HepG2 (cell line): ENCODE data around the gene SLC2A11. TPM values are rescaled to one million over a fixed set of nuclear protein-coding genes. Genes with fewer than 3 reads are reported as not detected.

Experiments used
- ELF3 ChIP-seq: IDR thresholded peaks from 2 replicates; pipeline ENCODE4 v1.6.1; 2016; ENCODE audit warnings: missing genetic modification reagents, missing compliant biosample characterization
- EP300 ChIP-seq, 3 experiments: sonication (generic) in 1 of 3; formaldehyde crosslinking in 1 of 3; IDR thresholded peaks; 2 replicates each; pipeline versions ENCODE4 v1.5.1 to v1.6.1; 2011 to 2020; ENCODE audit warnings: low read depth in 2 of 3, low read length in 2 of 3, borderline replicate concordance in 1 of 3, improper control_type of control experiment in 1 of 3, mild to moderate bottlenecking in 1 of 3, missing genetic modification reagents in 1 of 3, moderate library complexity in 1 of 3
- FOXO1 ChIP-seq: sonication (generic); formaldehyde crosslinking; IDR thresholded peaks from 2 replicates; pipeline ENCODE4 v1.4.0; 2020; ENCODE audit warnings: missing genetic modification reagents
- GATAD1 ChIP-seq: IDR thresholded peaks from 2 replicates; pipeline ENCODE4 v1.6.1; 2016; ENCODE audit warnings: missing genetic modification reagents, missing compliant biosample characterization
- ISL2 ChIP-seq: sonication (generic); formaldehyde crosslinking; IDR thresholded peaks from 2 replicates; pipeline ENCODE4 v1.5.0; 2020; ENCODE audit warnings: missing genetic modification reagents
- MYC ChIP-seq: sonication (generic); formaldehyde crosslinking; IDR thresholded peaks from 2 replicates; pipeline ENCODE4 v1.9.0; 2021; ENCODE audit warnings: missing genetic modification reagents, borderline replicate concordance
- NR2F1 ChIP-seq, 2 experiments: fragments of 450-650 bp in 1 of 2; formaldehyde crosslinking in 1 of 2; IDR thresholded peaks; 2 replicates each; pipeline versions ENCODE4 v1.5.0 to v1.6.1; 2016 to 2020; ENCODE audit warnings: mild to moderate bottlenecking in 1 of 2, missing compliant biosample characterization in 1 of 2, missing genetic modification reagents in 1 of 2, moderate library complexity in 1 of 2
- POGZ ChIP-seq: sonication (generic); formaldehyde crosslinking; IDR thresholded peaks from 2 replicates; pipeline ENCODE4 v1.4.0; 2020; ENCODE audit warnings: mild to moderate bottlenecking, missing genetic modification reagents
- ZBTB38 ChIP-seq: sonication (generic); formaldehyde crosslinking; IDR thresholded peaks from 2 replicates; pipeline ENCODE4 v1.5.1; 2020; ENCODE audit warnings: mild to moderate bottlenecking, missing genetic modification reagents
- ZBTB42 ChIP-seq: sonication (generic); formaldehyde crosslinking; IDR thresholded peaks from 2 replicates; pipeline ENCODE4 v1.5.0; 2020; ENCODE audit warnings: mild to moderate bottlenecking, missing genetic modification reagents
- ZNF331 ChIP-seq: sonication (generic); formaldehyde crosslinking; IDR thresholded peaks from 2 replicates; pipeline ENCODE4 v1.4.0; 2020; ENCODE audit warnings: missing genetic modification reagents
- ZNF441 ChIP-seq: sonication (generic); formaldehyde crosslinking; IDR thresholded peaks from 2 replicates; pipeline ENCODE4 v1.7.0; 2021; ENCODE audit warnings: missing genetic modification reagents, borderline replicate concordance
- ZNF460 ChIP-seq: sonication (generic); formaldehyde crosslinking; IDR thresholded peaks from 2 replicates; pipeline ENCODE4 v1.5.1; 2020; ENCODE audit warnings: missing genetic modification reagents, mild to moderate bottlenecking, borderline replicate concordance
- polyA plus RNA-seq, 8 experiments: library from polyadenylated mRNA; depleted of rRNA in 3 of 8; stranded (reverse) in 7 of 8; unstranded in 1 of 8; fragments of >200 nt; fragmentation: Illumina TruSeq in 4 of 8; extraction: Trizol in 4 of 8; gene quantifications; 2 replicates each; pipeline versions ENCODE4 v1.2.1 to v1.2.3, GENCODE V29; 2011 to 2016; ENCODE audit warnings: low read depth in 4 of 8, missing spikeins in 1 of 8, mixed read lengths in 1 of 8; ENCODE audit not compliant: insufficient read depth in 1 of 8
- total RNA-seq, 5 experiments: library from RNA; depleted of rRNA; stranded (reverse); fragments of >200 nt; fragmentation: Illumina TruSeq; extraction: Trizol; gene quantifications; 2 replicates each; pipeline ENCODE4 v1.2.3, GENCODE V29; 2016; ENCODE audit warnings: low read depth in 1 of 5
- TF ChIP-seq, protein P1 (sequence below): sonication (generic); formaldehyde crosslinking; IDR thresholded peaks from 2 replicates; pipeline ENCODE4 v1.5.0; 2020; ENCODE audit warnings: mild to moderate bottlenecking, missing genetic modification reagents
- TF ChIP-seq, protein P2 (sequence below): sonication (generic); formaldehyde crosslinking; IDR thresholded peaks from 2 replicates; pipeline ENCODE4 v1.4.0; 2020; ENCODE audit warnings: missing genetic modification reagents
- TF ChIP-seq, protein P3 (sequence below): sonication (generic); formaldehyde crosslinking; IDR thresholded peaks from 2 replicates; pipeline ENCODE4 v1.4.0; 2020; ENCODE audit warnings: missing genetic modification reagents, mild to moderate bottlenecking, borderline replicate concordance
- TF ChIP-seq, protein P4 (sequence below), 2 experiments: fragments of 450-650 bp in 1 of 2; sonication (generic) in 1 of 2; formaldehyde crosslinking; IDR thresholded peaks; 2 replicates each; pipeline versions ENCODE4 v1.5.0 to v1.8.0; 2020 to 2022; ENCODE audit warnings: mild to moderate bottlenecking in 1 of 2, missing genetic modification reagents in 1 of 2

The SLC2A11 gene
- total and polyA plus RNA-seq, 2 of the 13 experiments (the other 11 are each of a cell fraction or from before 2014, with no cell fraction given), result 15.2 to 15.4 TPM

GRCh38 chr22:23921586-23922201 lies 64.0 kb downstream of the SLC2A11 start (continued):
- TF ChIP-seq, protein P1, sequence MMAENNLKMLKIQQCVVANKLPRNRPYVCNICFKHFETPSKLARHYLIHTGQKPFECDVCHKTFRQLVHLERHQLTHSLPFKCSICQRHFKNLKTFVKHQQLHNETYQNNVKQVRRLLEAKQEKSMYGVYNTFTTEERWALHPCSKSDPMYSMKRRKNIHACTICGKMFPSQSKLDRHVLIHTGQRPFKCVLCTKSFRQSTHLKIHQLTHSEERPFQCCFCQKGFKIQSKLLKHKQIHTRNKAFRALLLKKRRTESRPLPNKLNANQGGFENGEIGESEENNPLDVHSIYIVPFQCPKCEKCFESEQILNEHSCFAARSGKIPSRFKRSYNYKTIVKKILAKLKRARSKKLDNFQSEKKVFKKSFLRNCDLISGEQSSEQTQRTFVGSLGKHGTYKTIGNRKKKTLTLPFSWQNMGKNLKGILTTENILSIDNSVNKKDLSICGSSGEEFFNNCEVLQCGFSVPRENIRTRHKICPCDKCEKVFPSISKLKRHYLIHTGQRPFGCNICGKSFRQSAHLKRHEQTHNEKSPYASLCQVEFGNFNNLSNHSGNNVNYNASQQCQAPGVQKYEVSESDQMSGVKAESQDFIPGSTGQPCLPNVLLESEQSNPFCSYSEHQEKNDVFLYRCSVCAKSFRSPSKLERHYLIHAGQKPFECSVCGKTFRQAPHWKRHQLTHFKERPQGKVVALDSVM (CRISPR knock-in tag), result peak; percentile 100
- TF ChIP-seq EP300 (IDR thresholded peaks at IDR 0.05; ENCODE audit: low read depth in 2 of 2, low read length in 2 of 2) (peak in 1 of 2 experiments; percentile 48; a peak in 2 of 4 replicates), EP300 (CRISPR knock-in tag; IDR thresholded peaks at IDR 0.05; ENCODE audit: borderline replicate concordance) (peak; percentile 66; the same call in 1 of the 2 replicates), MYC (CRISPR knock-in tag) (peak; percentile 24; the same call in 1 of the 2 replicates), ZNF460 (CRISPR knock-in tag) (peak; percentile 66; the same call in 1 of the 2 replicates), ZBTB42 (0 out of 2 replicates have a peak, but pooled peaks have one; percentile 42), NR2F1 (CRISPR knock-in tag; IDR thresholded peaks at IDR 0.05) (peak; percentile 50 to 60; a peak in 3 of 4 replicates), ELF3 (CRISPR knock-in tag) (0 out of 2 replicates have a peak, but pooled peaks have one; percentile 19), ZNF441 (peak; percentile 89), ISL2 (CRISPR knock-in tag) (0 out of 2 replicates have a peak, but pooled peaks have one; percentile 20), ZBTB38 (CRISPR knock-in tag) (peak; percentile 64; the same call in 1 of the 2 replicates), POGZ (CRISPR knock-in tag) (peak; percentile 81), FOXO1 (CRISPR knock-in tag) (peak; percentile 68; the same call in 1 of the 2 replicates), GATAD1 (CRISPR knock-in tag) (0 out of 2 replicates have a peak, but pooled peaks have one; percentile 33), ZNF331 (CRISPR knock-in tag) (peak; percentile 56; the same call in 1 of the 2 replicates)
- TF ChIP-seq, protein P2, sequence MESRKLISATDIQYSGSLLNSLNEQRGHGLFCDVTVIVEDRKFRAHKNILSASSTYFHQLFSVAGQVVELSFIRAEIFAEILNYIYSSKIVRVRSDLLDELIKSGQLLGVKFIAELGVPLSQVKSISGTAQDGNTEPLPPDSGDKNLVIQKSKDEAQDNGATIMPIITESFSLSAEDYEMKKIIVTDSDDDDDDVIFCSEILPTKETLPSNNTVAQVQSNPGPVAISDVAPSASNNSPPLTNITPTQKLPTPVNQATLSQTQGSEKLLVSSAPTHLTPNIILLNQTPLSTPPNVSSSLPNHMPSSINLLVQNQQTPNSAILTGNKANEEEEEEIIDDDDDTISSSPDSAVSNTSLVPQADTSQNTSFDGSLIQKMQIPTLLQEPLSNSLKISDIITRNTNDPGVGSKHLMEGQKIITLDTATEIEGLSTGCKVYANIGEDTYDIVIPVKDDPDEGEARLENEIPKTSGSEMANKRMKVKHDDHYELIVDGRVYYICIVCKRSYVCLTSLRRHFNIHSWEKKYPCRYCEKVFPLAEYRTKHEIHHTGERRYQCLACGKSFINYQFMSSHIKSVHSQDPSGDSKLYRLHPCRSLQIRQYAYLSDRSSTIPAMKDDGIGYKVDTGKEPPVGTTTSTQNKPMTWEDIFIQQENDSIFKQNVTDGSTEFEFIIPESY, result peak; percentile 88; the same call in 1 of the 2 replicates
- TF ChIP-seq, protein P3, sequence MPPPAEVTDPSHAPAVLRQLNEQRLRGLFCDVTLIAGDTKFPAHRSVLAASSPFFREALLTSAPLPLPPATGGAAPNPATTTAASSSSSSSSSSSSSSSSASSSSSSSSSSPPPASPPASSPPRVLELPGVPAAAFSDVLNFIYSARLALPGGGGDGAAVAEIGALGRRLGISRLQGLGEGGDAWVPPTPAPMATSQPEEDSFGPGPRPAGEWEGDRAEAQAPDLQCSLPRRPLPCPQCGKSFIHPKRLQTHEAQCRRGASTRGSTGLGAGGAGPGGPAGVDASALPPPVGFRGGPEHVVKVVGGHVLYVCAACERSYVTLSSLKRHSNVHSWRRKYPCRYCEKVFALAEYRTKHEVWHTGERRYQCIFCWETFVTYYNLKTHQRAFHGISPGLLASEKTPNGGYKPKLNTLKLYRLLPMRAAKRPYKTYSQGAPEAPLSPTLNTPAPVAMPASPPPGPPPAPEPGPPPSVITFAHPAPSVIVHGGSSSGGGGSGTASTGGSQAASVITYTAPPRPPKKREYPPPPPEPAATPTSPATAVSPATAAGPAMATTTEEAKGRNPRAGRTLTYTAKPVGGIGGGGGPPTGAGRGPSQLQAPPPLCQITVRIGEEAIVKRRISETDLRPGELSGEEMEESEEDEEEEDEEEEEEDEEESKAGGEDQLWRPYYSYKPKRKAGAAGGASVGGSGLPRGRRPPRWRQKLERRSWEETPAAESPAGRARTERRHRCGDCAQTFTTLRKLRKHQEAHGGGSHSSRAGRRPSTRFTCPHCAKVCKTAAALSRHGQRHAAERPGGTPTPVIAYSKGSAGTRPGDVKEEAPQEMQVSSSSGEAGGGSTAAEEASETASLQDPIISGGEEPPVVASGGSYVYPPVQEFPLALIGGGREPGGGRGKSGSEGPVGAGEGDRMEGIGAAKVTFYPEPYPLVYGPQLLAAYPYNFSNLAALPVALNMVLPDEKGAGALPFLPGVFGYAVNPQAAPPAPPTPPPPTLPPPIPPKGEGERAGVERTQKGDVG (CRISPR knock-in tag), result 0 out of 2 replicates have a peak, but pooled peaks have one; percentile 25
- TF ChIP-seq, protein P4, sequence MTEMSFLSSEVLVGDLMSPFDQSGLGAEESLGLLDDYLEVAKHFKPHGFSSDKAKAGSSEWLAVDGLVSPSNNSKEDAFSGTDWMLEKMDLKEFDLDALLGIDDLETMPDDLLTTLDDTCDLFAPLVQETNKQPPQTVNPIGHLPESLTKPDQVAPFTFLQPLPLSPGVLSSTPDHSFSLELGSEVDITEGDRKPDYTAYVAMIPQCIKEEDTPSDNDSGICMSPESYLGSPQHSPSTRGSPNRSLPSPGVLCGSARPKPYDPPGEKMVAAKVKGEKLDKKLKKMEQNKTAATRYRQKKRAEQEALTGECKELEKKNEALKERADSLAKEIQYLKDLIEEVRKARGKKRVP (CRISPR knock-in tag; IDR thresholded peaks at IDR 0.05), result peak in 1 of 2 experiments; percentile 86; a peak in 2 of 4 replicates
